ENCODE results near the gene TTC7B. TPM values are rescaled to one million over a fixed set of nuclear protein-coding genes. Genes with fewer than 3 reads are reported as not detected.

Gene TTC7B
- total RNA-seq, 1 experiment from 2014 or later: 70.6 TPM

GRCh38 chr14:90659156-90659555 lies 157.1 kb downstream of the TTC7B start:
- TF ChIP-seq JUND (IDR thresholded peaks at IDR 0.05): no peak
- no peak for TF ChIP-seq ZFX (IDR thresholded peaks at IDR 0.05)
- Histone ChIP-seq H2AFZ (ENCODE audit: low read depth, low read length, poor library complexity, severe bottlenecking) (no peak overlapping the region), H3K9ac (ENCODE audit: low read length) (no peak overlapping the region), H3K9me3 (ENCODE audit: control insufficient read depth in 1 of 2, insufficient read depth in 1 of 2, low read depth in 1 of 2, low read length in 2 of 2) (no peaks in the 10 kb centered on the region), H4K20me1 (ENCODE audit: insufficient read depth) (no peaks in the 10 kb centered on the region), H3K4me2 (ENCODE audit: low read length) (no peak overlapping the region), H3K4me3 (replicated peaks in 1 of 2; ENCODE audit: low read depth in 1 of 2, low read length in 2 of 2) (no peak overlapping the region), H3K27ac (ENCODE audit: low read depth, low read length) (no peak overlapping the region), H3K9me2 (ENCODE audit: insufficient read depth) (no peaks in the 10 kb centered on the region), H3K4me1 (ENCODE audit: control insufficient read depth in 1 of 2, insufficient read depth in 2 of 2, low read length in 2 of 2) (no peaks in the 10 kb centered on the region), H3K27me3 (ENCODE audit: insufficient read depth, low read length) (no peaks in the 10 kb centered on the region), H3K79me2 (ENCODE audit: insufficient read depth, low read length) (no peaks in the 10 kb centered on the region), H3K36me3 (ENCODE audit: control insufficient read depth in 1 of 2, insufficient read depth in 2 of 2, low read length in 2 of 2) (no peaks in the 10 kb centered on the region)
- ChIA-PET POLR2A (no interaction called here), CTCF (no interaction called here), RAD21 (ENCODE audit: low non-redundant PET in 1 of 2, low total read pairs in 2 of 2, uncharacterized antibody in 2 of 2, unreplicated experiment in 2 of 2) (no interaction called here)
- intact Hi-C loops (cut with micrococcal nuclease): no loop called here
- ATAC-seq (no peak), DNase-seq (ENCODE audit: low read depth, low spot score) (no peak)
- no TSS peak for BruUV-seq (replicated peaks)

- no peak overlapping the region for H3K27ac ChIP-seq (ENCODE audit: low read depth, low read length)
- ChIA-PET RAD21 (ENCODE audit: low non-redundant PET in 1 of 2, low total read pairs in 2 of 2, uncharacterized antibody in 2 of 2, unreplicated experiment in 2 of 2) (no interaction called here), CTCF (no interaction called here), POLR2A (no interaction called here)
- intact Hi-C loops (cut with micrococcal nuclease): no loop called here
- no peak for TF ChIP-seq CTCF (IDR thresholded peaks at IDR 0.05 in 2 of 3, conservative IDR thresholded peaks at IDR 0.05 in 1 of 3; ENCODE audit: borderline replicate concordance in 1 of 3, insufficient read depth in 1 of 3, low read depth in 2 of 3, low read length in 2 of 3)
- no peak for TF ChIP-seq SIN3A (IDR thresholded peaks at IDR 0.05; ENCODE audit: low read depth)
- TF ChIP-seq EGR1 (IDR thresholded peaks at IDR 0.05; ENCODE audit: low read depth): no peak
- TF ChIP-seq ZBTB33 (IDR thresholded peaks at IDR 0.05; ENCODE audit: extremely low read depth, insufficient replicate concordance, low read length): no peak
- no peaks in the 10 kb centered on the region for H3K36me3 ChIP-seq (ENCODE audit: control insufficient read depth in 1 of 2, insufficient read depth in 2 of 2, low read length in 2 of 2)
- H3K79me2 ChIP-seq (ENCODE audit: insufficient read depth, low read length): no peaks in the 10 kb centered on the region
- no peaks in the 10 kb centered on the region for H3K27me3 ChIP-seq (ENCODE audit: insufficient read depth, low read length)
- H4K20me1 ChIP-seq (ENCODE audit: insufficient read depth): no peaks in the 10 kb centered on the region
- no peaks in the 10 kb centered on the region for H3K9me2 ChIP-seq (ENCODE audit: insufficient read depth)
- ATAC-seq: no peak
- H3K4me1 ChIP-seq (ENCODE audit: control insufficient read depth in 1 of 2, insufficient read depth in 2 of 2, low read length in 2 of 2): no peaks in the 10 kb centered on the region
- H3K9me3 ChIP-seq (ENCODE audit: control insufficient read depth in 1 of 2, insufficient read depth in 1 of 2, low read depth in 1 of 2, low read length in 2 of 2): no peaks in the 10 kb centered on the region
- no peak overlapping the region for H3K4me2 ChIP-seq (ENCODE audit: low read length)
- H3K4me3 ChIP-seq (replicated peaks in 1 of 2; ENCODE audit: low read depth in 1 of 2, low read length in 2 of 2): no peak overlapping the region
- no peak for DNase-seq (ENCODE audit: low read depth, low spot score)
- no TSS peak for BruUV-seq (replicated peaks)
- no peak overlapping the region for H3K9ac ChIP-seq (ENCODE audit: low read length)
- no peak overlapping the region for H2AFZ ChIP-seq (ENCODE audit: low read depth, low read length, poor library complexity, severe bottlenecking)
These were observed 157.7 kb downstream of the TTC7B start for GRCh38 chr14:90658541-90658967.
